Cortex of kidney (tissue), 1 donor: Measurements from ENCODE around the gene HSPBAP1.
"Not testable (repeated sequence)": the region's sequence is repeated elsewhere in the genome, so short reads cannot be mapped to it uniquely, and the experiment has no call there.

Source experiments
- DNase-seq: peaks from one replicate; lab custom pipeline; 2025; lab: John Stamatoyannopoulos, UW

HSPBAP1 gene

GRCh38 chr3:122785231-122785630 lies 8.4 kb downstream of the HSPBAP1 start:
- no peak for DNase-seq

DNA sequence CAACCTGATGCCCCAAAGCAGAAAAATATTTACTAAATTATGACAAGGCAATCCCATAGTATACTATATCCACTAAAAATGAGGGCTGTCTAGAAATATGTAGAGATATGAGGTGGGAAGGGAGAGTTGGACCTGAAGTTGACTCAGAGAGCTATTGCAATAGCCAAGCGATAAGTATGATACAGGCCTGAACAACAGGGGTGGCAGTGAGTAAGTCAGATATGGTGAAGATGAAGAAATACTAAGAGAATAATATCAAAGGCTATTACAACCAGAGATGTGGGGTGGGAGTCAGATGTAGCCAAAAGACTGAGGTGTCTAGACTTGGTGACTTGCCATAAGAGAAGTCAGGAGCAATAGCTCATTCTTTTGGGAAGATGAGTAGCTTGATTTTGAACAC lies 9.2 kb downstream of the HSPBAP1 start:
- DNase-seq: no peak

DNA sequence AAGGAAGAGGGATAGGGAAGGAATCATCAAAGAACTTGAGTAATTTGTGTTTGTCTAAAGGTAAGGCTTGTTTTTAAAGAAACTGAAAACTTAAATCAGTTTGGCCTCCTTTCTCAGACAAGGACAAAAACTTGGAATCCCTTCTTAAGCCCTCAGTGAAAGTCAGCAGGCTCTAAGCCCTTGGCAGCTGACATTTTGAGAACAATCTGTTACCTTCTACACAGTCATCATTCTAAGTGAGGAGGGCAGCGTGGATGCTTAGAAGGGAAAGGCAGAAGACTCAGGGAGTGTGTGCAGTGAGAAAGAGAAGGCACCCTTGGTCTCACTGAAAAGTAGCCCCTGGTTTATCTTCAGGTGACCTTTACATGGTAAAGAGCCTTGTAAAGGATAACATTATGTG lies 10.8 kb downstream of the HSPBAP1 start:
- DNase-seq: no peak

- no peak for DNase-seq
These were observed 16.1 kb downstream of the HSPBAP1 start for GRCh38 chr3:122777563-122777962.

DNA sequence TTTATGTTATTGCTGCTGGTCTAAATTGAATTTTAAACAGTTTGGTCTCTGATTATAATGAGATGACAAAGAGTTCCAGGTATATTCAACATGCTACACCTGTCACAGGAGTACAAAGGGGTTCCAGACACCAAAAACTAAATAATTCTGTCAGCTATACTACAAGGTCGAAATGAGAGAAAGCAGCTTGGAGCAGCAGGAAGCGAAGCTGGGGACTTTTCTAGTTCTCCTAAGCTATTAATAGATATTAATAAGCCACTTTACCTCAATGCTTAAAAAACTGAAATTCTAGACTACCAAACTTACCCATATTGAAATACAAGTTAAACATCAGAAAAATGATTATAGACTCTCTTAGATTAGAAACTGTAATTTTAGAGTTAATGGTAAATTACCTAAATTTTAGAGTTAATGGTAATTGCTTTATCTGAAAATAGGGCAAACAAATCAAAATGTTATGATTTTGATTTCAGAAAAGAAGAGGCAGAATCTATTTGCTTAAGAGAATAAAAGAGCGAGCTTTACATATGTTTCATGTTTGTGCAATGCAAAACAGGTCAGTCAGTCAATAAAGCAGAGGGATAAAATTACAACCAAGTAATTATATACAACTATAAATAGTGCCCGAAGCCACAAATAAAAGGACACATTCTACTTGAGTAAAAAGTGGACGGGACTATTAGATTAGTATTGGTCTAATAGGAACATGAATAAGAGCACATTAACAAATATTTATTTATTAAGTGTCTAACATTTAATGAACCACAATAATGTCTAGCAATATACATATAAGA lies 16.8 kb downstream of the HSPBAP1 start:
- no peak for DNase-seq

GRCh38 chr3:122774564-122774963 lies 19.1 kb downstream of the HSPBAP1 start:
- no peak for DNase-seq

DNA sequence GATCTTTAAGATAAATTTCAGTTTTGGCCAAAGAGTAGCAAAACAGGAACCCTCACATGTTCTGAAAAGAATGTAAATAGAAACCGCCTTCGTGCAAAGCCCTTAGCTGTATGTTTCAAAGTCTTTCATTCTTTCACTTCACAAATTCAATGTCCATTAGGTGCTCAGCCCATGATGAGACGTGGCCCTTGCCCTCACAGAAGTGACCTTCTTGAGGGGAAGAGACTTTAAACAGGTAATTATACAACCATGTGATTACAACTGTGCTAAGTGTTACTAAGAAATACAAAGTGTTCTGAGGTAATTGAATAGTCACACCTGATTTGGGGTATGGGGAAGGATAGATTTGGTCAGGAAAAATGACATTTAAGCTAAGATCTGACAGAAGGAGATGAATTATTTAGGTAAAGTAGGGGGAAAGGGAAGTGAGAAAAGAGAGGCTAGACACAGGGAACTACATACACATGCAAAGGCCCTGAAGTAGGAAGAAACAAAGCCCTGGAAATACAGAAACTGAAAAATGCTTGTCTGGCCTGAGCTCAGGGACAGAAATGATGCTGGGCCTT lies 19.6 kb downstream of the HSPBAP1 start:
- no peak for DNase-seq

DNA sequence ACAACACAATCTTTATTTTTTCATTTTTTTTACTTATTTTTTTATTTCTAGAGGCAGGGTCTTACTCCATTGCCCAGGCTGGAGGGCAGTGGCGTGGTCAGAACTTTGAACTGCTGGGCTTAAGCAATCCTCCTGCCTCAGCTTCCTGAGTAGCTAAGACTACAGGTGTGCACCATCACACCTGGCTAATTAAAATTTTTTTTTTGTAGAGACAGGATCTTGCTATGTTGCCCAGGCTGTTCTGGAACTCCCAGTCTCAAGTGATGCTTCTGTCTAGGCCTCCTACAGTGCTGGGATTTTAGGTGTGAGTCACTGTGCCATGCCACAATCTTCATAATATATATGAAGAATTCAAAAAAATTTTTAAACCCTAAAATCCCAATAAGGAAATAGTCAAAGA lies 20.8 kb downstream of the HSPBAP1 start:
- DNase-seq: no peak

- no peak for DNase-seq
These were observed 23.0 kb downstream of the HSPBAP1 start for GRCh38 chr3:122770521-122771202.

DNA sequence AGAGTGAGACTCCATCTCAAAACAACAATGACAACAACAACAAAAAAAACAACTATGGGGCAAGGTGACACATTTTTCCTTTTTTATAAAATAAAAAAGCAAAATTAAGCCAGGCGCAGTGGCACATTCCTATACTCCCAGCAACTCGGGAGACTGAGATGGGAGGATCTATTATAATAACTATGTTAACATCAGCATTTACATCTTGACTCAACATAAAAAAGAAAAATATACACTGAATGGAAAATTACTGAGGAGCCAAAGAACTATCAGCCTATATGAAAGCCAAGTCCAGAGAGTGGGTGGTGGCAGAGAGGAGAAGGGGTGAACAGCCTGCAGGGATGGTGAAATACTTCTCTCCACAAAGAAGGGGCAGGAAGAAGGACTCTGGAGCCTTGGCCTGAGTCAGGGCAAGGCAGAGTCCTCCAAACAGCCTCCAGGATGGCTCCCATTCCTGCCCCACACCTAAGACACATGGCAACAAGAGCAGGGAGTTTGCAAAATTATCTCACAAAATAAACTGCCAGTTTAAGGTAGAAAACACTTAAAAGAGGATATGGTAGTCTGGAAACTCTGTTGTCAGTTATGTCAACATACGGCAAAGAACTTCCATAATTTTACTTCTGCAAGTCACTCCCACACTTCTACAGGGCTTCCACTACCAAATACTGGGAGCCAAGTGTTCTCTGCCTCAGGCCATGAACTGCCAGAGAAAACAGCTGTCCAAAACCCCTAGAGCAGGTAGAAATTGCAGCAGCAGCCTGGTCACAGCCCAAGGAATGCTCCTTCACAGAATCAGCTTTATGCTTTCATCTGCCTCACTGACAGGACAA lies 25.9 kb downstream of the HSPBAP1 start:
- no peak for DNase-seq

GRCh38 chr3:122766430-122766829 lies 27.2 kb downstream of the HSPBAP1 start:
- no peak for DNase-seq

DNA sequence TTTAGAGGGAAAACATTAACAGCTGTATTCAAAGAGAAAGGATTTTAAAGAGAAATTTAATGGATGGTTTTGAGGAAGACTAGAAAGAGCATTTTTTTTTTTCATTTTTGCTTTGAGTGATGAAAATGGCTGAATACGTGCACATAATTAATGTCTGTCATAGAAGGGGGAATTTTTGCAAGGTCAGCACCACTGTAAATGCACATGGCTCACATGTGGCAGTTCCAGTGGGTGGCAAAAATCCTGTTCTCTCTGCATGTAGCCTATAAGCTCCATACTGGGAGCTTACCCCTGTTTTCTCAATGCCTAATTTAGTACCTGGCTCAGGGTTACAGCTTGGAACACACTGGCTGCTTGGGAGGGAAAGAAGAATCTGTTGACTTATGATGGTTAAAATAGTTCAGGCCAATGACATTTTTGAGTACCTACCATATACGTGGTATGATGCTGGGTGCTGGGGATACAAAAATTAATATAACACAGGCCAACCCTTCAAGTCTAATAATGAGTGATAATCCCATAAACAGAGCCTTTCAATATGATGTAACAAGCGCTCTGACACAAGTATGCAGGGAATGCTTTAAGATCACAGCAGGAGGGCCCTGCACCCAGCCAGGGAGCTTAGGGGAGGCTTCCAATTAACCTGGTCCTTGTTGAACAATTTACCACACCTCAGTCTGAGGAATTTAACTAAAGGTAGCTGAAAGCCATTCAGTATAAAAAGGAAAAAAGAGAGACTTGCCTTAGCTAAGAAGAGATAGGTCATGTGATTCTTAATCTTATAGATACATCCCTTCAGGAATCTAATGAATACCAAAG lies 33.0 kb downstream of the HSPBAP1 start:
- DNase-seq: no peak

DNA sequence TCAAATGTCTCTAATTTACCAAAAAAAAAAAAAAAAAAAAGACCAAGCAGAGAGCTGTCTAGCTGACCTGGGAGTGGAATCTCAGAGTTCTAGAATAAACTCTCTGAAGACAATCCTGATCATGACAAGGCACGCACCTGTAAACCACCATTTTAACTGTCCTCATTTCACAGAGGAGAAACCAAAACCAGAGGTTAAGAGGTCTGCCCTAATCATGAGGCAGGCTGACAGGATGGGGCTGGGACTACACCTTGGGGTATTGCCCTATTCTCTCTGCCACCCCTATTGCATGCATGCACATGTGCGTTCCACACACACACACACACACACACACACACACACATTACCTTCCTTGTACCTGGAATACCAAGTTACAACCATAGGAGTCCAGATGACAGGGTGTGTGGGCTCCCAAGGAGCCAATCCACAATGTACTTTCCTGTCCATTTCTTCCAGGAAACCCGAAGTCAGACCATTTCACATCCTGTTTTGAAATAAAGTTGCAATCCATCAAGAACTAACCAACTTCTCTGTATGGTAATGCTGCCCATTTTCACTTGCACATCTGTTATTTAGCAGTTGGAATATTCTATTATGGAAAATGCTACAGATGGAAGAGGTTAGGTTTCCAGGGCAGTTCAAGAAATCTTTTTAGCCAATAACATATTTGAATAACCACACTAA lies 34.6 kb downstream of the HSPBAP1 start:
- no peak for DNase-seq

GRCh38 chr3:122755491-122755890 lies 38.1 kb downstream of the HSPBAP1 start:
- no peak for DNase-seq

GRCh38 chr3:122754929-122755328 lies 38.7 kb downstream of the HSPBAP1 start:
- no peak for DNase-seq

- no peak for DNase-seq
These were observed 45.3 kb downstream of the HSPBAP1 start for GRCh38 chr3:122748347-122748746.

- DNase-seq: not testable (repeated sequence)
These were observed 46.3 kb downstream of the HSPBAP1 start for GRCh38 chr3:122747295-122747694.

GRCh38 chr3:122745369-122746021 lies 48.1 kb downstream of the HSPBAP1 start:
- DNase-seq: no peak

DNA sequence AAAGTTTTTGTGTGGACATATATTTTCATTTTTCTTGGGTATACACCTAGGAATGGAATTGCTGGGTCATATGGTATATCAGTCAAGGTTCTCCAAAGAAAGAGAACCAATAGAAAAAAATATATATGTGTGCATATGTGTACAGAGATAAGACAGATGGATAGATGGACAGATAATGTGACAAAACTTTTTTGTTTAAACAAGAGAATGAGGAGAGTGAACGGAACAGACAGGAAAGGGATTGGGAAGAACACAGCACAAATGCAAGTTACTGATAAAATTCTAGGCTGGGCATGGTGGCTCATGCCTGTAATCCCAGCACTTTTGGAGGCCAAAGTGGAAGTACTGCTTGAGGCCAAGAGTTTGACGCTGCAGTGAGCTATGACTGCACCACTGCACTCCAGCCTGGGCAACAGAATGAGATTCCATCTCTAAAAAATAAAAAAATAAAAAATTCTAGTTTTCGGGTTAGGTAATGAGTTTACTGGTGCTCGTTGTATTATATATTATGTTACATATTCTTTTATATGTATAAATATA lies 50.0 kb downstream of the HSPBAP1 start:
- no peak for DNase-seq

DNA sequence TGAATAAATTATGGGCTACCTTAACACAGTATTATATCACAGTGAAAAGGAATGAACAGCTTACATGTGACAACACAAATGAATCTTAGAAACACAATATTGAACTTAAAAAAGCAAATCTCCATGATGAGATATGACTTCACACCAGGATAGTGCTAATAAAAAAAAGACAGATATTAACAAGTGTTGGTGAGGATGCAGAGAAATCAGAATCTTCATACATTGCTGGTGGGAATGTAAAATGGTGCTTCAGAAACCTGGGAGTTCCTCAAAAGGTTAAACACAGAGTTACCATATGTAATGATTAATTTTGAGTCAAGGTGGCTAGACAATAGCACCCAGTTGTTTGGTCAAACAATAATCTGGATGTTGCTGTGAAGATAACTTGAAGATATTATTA lies 51.4 kb downstream of the HSPBAP1 start:
- no peak for DNase-seq
